Measurements from ENCODE around the gene SLC35F1.
"Not testable (repeated sequence)": the region's sequence is repeated elsewhere in the genome, so short reads cannot be mapped to it uniquely, and the experiment has no call there.

SLC35F1 gene

DNA sequence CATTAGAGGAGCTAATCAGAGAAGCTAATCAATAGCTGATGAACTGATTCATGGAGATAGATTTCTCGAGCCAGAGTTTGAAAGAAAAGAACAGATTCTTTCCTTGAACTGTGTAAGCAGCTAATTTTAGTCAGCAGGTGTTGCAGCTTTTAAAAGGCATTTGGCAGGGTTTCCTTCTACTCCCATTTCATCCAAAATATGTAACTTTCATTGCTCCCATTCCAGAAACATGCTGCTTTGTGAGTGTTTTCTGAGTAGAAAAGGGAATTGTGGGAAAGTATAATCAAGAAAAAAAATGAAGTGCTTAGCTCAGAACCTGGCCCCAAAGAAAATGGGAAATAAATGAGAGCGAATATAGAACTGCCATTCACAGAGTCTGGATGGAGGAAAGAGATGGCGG lies 20.8 kb downstream of the SLC35F1 start:
- no peak for DNase-seq (ENCODE audit: low read depth)

GRCh38 chr6:117928833-117929232 lies 21.8 kb downstream of the SLC35F1 start:
- DNase-seq (ENCODE audit: low read depth), result no peak

DNA sequence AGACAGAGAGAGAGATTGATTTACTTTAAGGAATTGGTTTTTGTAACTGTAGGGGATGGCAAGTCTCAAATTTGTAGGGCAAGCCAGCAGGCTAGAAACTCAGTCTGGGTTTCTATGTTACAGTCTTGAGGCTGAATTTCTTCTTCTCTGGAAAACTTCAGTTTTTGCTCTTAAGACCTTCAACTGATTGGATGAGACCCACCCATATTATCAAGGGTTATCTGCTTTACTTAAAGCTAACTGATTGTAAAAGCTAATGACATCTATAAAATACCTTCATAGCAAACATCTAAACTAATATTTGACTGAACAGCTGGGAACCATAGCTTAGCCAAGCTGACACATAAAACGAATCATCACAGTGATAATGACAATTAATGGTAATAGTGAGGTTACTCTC lies 22.4 kb downstream of the SLC35F1 start:
- DNase-seq (ENCODE audit: low read depth), result no peak

GRCh38 chr6:117930645-117931044 lies 23.6 kb downstream of the SLC35F1 start:
- no peak for DNase-seq (ENCODE audit: low read depth)

DNA sequence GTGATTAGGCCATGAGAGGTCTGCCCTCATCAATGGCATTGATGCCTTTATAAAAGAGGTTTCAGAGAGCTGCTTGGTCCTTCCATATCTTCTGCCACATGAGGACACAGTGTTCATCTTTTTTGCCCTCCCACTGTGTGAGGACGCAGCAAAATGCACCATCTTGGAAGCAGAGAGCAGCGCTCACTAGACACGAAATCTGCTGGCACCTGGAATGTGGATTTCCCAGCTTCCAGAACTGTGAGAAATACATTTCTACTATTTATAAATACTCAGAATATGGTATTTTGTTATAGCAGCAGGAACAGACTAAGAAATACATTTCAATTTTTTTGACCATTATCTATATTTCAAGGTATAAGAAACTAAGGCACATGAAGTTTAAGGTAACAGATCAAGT lies 24.9 kb downstream of the SLC35F1 start:
- no peak for DNase-seq (ENCODE audit: low read depth)

DNA sequence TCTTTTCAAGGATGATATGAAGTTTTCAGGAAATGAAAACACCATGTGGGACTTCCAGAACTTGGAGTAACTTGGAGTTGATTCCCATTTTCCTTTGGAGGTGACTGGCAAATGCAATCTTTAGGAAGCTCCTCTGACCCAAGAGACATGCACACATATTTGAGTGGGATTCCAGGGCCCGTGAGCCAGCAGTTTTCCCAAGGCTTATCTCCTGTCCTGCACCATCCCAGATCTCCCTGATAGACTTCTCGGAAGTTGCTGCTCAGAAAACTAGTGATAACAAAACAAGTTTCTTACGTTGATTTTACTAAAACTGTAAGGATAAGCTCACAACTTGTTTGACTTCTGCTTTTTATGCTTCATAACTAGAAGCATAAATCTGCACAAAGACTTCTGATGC lies 25.6 kb downstream of the SLC35F1 start:
- no peak for DNase-seq (ENCODE audit: low read depth)

GRCh38 chr6:117933471-117933870 lies 26.4 kb downstream of the SLC35F1 start:
- DNase-seq (ENCODE audit: low read depth), result no peak

DNA sequence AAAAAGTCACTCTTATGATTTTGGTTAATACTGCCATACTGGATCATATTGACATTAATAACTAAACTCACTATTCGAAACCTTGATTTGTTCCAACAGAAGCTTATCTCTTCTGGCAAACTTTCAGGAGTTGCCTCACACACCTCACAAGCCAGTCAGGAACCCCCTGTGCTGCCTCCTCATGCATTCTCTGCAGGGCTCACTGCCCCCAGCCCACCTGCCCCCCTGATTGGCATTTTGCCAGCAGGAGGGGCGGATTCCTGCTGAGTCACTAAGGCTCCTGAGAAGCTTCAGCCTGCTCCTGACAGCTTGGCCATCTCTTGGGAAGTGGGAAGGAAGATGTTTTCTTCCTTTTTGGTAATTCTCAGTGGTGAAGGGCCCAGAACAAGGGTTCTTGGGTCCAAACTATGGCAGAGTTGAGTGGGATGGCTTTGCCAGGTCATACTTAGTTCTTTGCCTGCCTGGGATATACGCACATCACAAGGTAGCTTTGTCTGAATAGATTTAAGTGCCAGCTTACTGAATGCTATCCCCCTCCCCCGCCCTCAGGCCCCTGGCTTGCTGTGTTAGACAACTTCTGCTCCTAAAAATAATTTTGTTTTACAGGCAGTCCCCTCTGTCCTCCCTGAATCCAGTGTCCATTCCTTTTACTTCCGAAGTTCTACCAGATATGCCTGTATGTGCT lies 31.4 kb downstream of the SLC35F1 start:
- no peak for DNase-seq (ENCODE audit: low read depth)

DNA sequence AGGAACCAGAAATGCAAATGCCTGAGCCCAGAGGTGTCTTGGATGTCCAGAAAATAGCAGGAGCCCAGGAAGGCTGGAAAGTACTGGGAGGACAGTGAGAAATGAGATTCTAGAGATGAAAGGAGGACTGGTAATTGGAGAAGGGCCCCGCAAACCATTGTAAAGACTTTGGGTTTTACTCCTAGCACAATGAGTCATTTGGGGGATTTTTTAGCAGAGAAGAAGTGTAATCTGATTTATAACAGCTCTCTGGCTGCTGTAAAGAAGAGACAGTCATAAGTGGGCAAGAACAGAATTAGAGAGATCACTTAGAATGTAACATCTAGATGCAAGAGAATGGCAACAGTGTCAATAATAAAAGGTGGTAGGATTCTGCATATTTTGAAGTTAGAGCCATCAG lies 40.2 kb downstream of the SLC35F1 start:
- DNase-seq (ENCODE audit: low read depth), result no peak

GRCh38 chr6:117951783-117952182 lies 44.7 kb downstream of the SLC35F1 start:
- DNase-seq (ENCODE audit: low read depth), result no peak

DNA sequence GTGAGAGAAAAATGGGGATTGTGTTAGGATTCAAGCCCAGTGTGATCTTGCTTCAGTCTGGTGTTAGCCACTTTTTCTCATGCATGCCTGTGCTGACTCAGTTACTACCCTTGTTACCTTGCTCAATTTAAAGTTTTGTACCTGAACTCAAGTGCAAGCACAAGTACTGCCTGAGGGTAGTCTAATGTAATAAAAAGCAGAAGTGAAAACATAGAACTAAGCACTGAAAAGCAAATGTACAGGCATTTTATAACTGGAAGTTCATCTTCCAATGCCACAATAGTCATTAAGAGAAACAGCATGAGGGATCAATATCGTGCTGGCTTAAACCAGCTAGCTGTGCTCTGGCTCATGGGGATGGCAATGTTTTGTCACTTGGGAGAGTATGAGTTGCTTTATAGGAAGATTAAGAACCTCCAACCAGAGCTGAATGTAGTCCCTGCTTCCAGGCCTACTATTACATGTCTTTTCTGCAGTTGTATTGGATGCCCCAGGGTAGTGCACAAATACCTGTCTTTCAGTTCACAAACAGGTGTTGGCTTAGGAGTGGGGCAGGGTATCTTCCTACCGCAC lies 48.7 kb downstream of the SLC35F1 start:
- DNase-seq (ENCODE audit: low read depth), result no peak

GRCh38 chr6:117956386-117956785 lies 49.3 kb downstream of the SLC35F1 start:
- DNase-seq (ENCODE audit: low read depth), result no peak

DNA sequence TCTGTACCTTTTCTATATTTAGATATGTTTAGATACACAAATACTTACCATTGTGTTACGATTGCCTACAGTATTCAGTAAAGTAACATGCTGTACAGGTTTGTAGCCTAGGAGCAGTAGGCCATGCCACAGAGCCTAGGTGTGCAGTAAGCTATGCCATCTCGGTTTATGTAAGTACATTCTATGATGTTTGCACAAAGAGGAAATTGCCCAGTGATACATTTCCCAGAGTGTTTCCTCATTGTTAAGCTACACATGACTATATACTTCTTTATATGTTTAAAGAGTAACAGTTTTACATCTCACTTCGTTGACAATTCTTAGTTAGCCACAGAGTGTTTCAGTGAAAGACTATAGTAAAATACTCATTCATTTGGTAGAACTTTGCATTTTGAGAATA lies 51.5 kb downstream of the SLC35F1 start:
- no peak for DNase-seq (ENCODE audit: low read depth)

GRCh38 chr6:117960877-117961276 lies 53.8 kb downstream of the SLC35F1 start:
- DNase-seq (ENCODE audit: low read depth), result no peak

GRCh38 chr6:117961301-117961700 lies 54.2 kb downstream of the SLC35F1 start:
- DNase-seq (ENCODE audit: low read depth), result no peak

DNA sequence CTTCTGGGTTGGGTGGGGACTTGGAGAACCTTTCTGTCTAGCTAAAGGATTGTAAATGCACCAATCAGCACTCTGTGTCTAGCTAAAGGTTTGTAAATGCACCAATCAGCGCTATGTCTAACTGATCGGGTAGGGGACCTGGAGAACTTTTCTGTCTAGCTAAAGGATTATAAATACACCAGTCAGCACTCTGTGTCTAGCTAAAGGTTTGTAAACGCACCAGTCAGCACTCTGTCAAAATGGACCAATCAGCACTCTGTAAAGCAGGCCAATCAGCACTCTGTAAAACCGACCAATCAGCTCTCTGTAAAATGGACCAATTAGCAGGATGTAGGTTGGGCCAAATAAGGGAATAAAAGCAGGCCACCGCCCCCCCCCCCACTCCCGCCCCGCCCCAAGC lies 58.7 kb downstream of the SLC35F1 start:
- DNase-seq (ENCODE audit: low read depth), result not testable (repeated sequence)

DNA sequence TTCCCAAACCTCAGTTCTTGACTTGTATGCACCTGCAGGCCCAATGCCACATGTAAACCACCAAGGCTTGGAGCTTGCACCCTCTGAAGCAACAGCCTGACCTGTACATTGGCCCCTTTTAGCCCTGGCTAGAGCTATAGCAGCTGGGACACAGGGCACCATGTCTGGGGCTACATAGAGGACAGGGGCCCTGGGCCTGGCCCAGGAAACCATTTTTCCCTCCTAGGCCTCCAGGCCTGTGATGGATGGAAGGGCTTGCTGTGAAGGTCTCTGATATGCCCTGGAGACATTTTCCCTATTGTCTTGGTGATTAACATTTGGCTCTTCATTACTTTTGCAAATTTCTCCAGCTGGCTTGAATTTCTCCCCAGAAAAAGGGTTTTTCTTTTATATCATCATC lies 64.6 kb downstream of the SLC35F1 start:
- DNase-seq (ENCODE audit: low read depth), result no peak

DNA sequence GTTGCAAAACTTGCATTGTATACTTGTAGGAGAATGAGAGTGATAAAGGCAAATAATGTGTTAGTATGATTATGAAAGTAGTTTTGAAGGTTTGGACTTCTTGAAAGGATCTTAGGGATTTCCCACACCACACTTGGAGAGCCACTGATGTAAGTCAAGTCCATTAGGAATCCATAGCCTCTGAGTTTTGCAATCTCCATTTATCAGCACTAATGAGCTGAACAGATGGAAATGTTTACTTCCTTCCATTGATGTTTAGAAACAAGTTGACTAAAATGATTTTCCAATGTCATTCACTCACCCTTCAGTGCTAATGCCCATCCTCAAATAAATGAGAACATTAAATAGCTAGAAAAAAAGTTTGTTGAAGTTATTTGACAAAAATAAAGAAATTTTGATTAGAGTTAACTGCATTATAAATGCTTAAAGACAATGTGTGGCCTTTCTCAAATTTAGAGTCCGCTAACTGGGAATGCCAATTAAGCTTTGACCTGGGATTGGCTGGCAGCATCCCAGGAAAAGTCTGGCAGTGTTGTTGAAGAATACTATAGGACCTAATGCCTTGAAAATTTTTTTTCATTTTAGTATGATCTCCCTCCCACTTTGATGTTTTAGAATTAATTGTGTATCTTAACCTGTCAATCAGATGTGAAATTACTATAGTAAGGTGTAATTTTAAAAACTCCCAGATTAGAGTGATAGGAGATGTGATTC lies 68.0 kb downstream of the SLC35F1 start:
- peak; percentile 4 for DNase-seq (ENCODE audit: low read depth)

DNA sequence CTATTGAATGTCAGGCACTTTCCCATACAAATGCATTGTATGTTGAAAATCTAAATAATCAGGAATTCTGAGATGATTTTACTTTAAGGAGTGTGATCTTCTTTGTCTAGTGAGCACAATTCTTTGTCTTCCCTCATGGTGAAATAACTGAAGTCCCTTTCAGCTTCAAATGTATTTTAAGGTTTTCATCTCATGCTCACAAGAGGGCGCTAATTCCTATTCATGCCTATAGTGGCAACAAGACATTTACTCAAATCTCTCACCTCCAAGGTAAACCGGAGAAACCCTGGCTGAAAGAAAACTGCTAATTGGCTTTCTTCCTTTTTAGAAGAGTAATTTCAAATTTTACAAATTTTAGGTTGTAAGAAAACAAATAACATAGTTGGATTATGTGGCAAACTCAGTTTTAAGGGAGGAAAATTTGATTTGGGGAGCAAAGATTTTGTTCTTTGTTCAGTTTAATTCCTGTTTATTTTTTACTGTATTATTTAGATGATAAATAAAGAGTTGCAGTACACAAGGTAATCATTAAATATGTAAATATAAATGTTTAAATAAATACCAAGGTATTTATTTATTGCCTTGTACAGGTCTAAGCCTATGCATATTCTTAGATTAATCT lies 69.1 kb downstream of the SLC35F1 start:
- DNase-seq (ENCODE audit: low read depth), result peak; percentile 40

DNA sequence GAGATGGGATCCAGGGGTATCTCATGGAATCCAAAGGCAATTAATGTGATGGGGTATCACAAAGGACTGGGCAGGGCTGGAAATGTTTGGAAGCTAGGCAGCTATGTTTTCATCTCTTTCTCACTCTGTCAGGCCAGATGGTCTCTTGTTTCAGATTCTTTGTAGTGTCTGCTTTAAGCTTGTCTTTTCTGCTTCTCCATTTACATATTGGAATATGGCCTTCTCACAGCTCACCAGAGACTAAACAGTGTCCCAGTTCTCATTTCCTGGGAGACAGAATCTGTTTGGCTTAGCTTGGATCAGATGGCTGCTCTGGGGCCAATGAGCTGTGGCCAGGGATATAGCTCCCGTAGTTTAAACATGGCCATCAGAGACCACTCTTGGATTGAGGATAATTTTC lies 78.9 kb downstream of the SLC35F1 start:
- DNase-seq (ENCODE audit: low read depth), result no peak

GRCh38 chr6:117986396-117986795 lies 79.3 kb downstream of the SLC35F1 start:
- DNase-seq (ENCODE audit: low read depth), result no peak

GRCh38 chr6:117989086-117989485 lies 82.0 kb downstream of the SLC35F1 start:
- no peak for DNase-seq (ENCODE audit: low read depth)

DNA sequence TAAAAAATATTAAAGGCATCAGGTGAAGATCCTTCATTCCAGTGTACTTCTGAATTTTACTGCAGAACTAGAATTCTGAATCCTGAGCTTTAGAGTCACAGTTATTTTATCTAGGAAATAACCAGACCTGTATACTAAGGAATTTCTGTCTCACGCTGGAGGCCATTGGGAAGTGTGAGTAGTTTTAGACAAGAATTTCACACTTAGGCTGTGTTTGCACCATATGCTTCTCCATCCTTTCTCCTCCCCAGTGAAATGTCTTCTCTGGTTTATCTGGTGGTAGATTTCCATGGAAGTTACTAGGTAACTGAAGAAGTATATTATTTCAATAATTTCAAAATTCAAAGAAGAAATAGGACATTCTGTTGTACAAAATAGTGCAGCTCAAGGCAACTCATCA lies 83.1 kb downstream of the SLC35F1 start:
- no peak for DNase-seq (ENCODE audit: low read depth)
